GM11168 (cell line): Measurements from ENCODE around the gene GPATCH4.
"Not testable (repeated sequence)": the region's sequence is repeated elsewhere in the genome, so short reads cannot be mapped to it uniquely, and the experiment has no call there.

ENCODE experiments used
- in situ Hi-C: fragments of 300-500 bp; cut with MboI; formaldehyde crosslinking; loops from one replicate; pipeline ENCODE4 v1.12.0; 2022; ENCODE audit warnings: low sequenced_read_pairs; ENCODE audit not compliant: unreplicated experiment

Gene GPATCH4

GRCh38 chr1:156598731-156599432, 2.4 kb downstream of the GPATCH4 start:
- in situ Hi-C loops: no loop called here

GRCh38 chr1:156598125-156598524, 3.2 kb downstream of the GPATCH4 start:
- in situ Hi-C loops: no loop called here

DNA sequence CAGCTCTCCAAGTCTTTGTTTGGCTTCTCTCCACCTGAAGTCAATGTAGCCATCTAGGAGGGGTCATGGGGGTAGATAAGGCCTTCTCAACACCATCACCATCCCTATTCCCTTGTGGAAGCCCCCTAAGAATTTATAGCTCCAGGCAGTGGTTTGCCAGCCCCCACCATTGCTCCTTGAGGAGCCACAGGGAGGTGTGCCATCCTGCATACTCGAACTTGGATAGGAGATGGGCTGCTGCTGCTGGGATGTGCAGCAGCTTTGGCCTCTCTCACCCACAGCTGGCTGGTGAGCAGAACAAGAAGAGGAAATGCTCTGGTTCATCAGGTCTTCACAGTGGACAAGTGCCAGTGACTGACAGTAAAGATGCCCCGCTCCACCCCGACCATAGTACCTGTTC, 4.9 kb downstream of the GPATCH4 start:
- in situ Hi-C loops: no loop called here

DNA sequence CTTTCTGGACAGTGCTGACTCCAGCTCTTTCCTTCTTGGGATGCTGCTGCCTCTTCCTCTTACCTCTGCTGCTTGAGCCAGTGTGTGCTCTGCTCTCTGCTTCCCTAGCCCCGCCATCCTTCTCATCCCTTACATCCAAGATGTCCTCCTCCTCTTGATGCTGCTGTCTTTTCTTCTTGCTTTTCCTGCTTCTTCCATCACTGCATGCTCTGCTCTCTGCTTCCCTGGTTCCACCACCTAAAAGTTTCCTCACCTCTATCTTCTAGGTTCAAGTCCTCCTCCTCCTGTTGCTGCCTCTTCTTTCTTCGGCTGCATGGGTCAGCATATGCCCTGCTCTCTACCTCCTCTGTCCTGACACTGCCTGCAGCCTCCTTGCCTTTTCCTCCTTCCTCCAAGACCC, 6.3 kb downstream of the GPATCH4 start:
- in situ Hi-C loops: no loop called here

- in situ Hi-C loops: no loop called here
Measured at GRCh38 chr1:156594190-156594589, 7.1 kb downstream of the GPATCH4 start.

DNA sequence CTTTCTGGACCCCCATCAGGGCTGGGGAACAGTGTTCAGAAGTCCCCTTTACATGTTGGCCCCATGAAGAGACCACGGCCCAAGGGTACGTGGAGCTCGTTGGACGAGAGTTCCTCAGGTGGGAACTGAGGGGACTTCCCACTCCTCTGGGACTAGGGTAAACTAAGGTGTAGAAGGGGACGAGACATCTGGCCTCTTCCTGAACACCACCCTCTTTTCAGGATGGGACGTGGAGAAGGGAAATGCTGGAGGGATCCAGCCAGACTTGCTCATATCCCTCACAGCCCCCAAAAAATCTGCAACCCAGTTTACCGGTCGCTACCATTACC, 7.7 kb downstream of the GPATCH4 start:
- in situ Hi-C loops: no loop called here

DNA sequence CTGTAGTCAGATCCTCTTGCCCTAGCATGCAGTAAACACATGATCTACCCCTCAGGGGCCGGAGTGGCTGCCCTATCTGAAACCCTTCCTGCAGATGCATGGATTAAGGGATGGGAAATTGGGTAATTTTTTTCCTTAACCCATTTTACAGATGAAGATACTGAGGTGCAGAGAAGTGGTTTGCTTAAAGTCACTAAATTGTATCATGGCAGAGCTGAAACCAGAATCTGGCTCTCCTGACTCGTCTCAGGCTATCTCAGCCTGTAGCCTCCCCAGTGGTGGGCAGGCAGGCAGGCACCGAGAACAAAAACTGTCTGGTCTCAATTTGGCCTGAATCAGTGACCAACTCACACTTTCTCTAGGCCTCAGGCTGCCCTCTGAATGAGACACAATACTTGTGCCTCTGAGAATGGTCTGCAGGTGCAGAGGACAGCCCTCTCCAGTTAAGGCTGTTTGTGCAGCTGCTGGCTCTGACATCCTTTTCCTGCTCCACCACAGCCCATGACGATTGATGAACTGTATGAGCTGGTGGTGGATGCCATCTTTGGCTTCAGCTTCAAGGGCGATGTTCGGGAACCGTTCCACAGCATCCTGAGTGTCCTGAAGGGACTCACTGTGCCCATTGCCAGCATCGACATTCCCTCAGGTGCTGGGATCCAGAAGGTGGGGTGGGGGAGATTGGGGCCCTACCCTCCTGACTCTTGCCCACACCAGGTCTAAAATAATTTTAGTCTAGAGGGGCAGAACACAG, 8.2 kb downstream of the GPATCH4 start:
- in situ Hi-C loops: no loop called here

GRCh38 chr1:156592158-156592909, 8.9 kb downstream of the GPATCH4 start:
- in situ Hi-C loops: no loop called here

DNA sequence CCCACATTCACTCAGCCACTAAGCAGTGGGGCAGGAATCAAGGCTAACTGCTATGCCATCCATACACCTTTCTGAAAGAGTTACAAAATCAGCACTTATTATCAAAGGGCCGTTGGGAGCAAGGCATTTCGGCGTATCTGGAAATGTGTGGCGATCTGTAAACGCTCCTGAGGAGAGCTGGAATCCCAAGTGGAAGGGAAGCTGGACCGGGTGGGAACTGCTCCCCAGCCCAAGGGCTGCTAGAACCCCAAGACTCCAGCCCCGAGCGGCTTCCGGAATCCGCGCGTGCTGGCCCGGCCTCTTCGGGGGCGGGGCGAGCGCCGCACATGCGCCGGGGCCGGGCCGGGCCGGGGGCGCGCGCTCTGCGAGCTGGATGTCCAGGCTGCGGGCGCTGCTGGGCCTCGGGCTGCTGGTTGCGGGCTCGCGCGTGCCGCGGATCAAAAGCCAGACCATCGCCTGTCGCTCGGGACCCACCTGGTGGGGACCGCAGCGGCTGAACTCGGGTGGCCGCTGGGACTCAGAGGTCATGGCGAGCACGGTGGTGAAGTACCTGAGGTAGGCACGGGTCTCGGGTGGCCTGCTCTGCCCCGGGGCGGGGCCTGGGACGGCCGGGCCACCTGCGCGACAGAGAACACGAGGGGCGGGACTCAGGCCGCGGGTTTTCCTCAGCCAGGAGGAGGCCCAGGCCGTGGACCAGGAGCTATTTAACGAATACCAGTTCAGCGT, 9.7 kb downstream of the GPATCH4 start, which contains the start of gene NAXE:
NAXE (plus strand) TSS at position 345 of the 726 bp plus-strand sequence; CDS start at position 374, 29 bp downstream.
- in situ Hi-C loops: no loop called here

GRCh38 chr1:156591181-156591431, 10.2 kb downstream of the GPATCH4 start:
- in situ Hi-C loops: no loop called here

DNA sequence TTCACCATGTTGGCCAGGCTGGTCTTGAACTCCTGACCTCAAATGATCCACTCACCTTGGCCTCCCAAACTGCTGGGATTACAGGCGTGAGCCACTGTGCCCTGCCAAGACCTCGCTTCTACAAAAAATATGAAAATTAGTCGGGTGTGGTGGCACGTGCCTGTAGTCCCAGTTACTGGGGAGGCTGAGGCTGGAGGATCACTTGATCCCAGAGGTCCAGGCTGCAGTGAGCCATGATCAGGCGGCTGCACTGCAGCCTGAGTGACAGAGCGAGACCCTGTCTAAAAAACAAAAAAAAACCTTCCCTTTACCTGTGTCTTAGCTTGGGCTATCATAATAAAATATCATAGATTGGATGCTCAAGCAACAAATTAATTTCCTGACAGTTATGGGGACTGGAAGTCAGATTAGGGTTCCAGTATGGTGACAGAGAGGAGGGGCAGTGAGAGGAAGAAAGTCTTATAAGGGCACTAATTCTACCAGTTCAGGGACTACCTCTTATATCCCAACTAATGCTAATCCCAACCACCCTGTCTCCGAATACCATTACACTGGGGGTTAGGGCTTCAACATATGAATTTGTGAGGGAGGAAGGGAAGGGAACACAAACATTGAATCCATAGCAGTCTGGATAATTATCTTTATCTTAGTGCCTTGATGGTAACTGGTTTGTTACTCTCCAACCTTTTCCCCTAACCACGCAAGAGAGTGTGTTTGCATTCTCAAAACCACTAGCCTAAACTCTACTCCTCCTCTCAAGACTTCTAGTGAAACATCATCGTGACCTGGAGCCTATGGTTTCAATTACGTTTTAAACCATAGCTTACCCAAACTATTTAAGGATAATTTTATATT, 10.7 kb downstream of the GPATCH4 start:
- in situ Hi-C loops: no loop called here

- in situ Hi-C loops: no loop called here
Measured at GRCh38 chr1:156589546-156589945, 11.7 kb downstream of the GPATCH4 start.

- in situ Hi-C loops: not testable (repeated sequence)
Measured at GRCh38 chr1:156587927-156588326, 13.4 kb downstream of the GPATCH4 start.

GRCh38 chr1:156586892-156587477, 14.3 kb downstream of the GPATCH4 start:
- in situ Hi-C loops: no loop called here

DNA sequence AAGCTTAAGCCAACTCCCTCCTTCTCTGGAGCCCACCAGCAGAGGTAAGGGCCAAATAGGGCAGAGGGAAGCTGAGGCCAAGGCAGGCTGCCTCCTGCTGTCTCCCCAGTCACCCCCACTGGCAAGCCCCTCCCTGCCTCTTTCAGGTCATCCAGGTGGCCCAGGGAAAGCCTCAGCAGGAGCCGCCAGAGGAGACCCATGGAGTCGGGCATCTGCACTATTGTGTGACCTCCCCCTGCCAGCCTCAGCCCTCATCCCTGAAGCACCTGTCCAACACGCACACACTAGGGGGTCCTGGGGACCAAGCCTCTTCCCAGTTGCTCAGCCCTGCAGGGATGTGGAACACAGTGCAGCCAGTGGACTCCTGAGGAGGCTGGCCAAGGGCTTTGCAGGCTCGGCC, 15.0 kb downstream of the GPATCH4 start:
- in situ Hi-C loops: no loop called here

DNA sequence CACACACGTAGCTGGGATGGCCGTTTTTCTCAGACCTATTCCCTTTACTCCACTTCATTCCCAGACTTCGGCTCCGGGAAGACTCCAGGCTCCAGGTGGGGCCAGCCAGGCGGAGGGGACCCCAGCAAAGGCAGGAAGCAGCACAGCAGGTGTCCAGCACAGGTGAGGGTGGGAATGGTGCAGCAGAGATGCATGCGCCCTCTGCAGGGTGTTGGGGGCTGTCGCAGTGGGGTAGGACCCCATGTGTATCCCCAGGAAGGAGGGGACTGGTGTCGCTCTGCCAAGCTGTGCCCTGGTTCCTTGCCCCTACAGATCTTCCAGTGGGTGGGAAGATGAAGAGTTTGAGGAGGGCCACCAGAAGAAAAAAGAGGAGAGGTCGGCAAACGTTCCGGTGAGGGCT, 16.5 kb downstream of the GPATCH4 start:
- in situ Hi-C loops: no loop called here

- in situ Hi-C loops: no loop called here
Measured at GRCh38 chr1:156583821-156584622, 17.3 kb downstream of the GPATCH4 start.

- in situ Hi-C loops: no loop called here
Measured at GRCh38 chr1:156582388-156583017, 18.8 kb downstream of the GPATCH4 start.
